ENCODE data around the gene CDH2.

- no peak for TF ChIP-seq POLR2AphosphoS5 (IDR thresholded peaks at IDR 0.05; ENCODE audit: low read depth, low read length)
- no peak for TF ChIP-seq TAF1 (IDR thresholded peaks at IDR 0.05; ENCODE audit: low read depth, low read length)
- TF ChIP-seq POLR2A (IDR thresholded peaks at IDR 0.05; ENCODE audit: low read depth, low read length): no peak
- TF ChIP-seq POU2F2 (IDR thresholded peaks at IDR 0.05; ENCODE audit: low read depth, low read length): no peak
- no peak for TF ChIP-seq SPI1 (IDR thresholded peaks at IDR 0.05; ENCODE audit: low read depth, low read length)
Observed at GRCh38 chr18:28138816-28139215, 38.1 kb downstream of the CDH2 start.

All from GM12891 (cell line).